Astrocyte (in vitro differentiated cells and primary cell): ENCODE data around the gene BEND6. TPM values are rescaled to one million over a fixed set of nuclear protein-coding genes. Genes with fewer than 3 reads are reported as not detected.

Source experiments
- DNase-seq: peaks from one replicate; pipeline ENCODE4 v3.0.0-alpha.2; 2010; ENCODE audit warnings: low read depth
- FAIRE-seq: peaks from 2 replicates; lab custom pipeline; 2011; peaks lifted over from hg19 to GRCh38; lab: Jason Lieb, UNC
- H2AFZ ChIP-seq: 2 replicates; pipeline ENCODE4 v1.6.0; 2012; ENCODE audit warnings: low read depth, low read length, inconsistent platforms
- H3K27ac ChIP-seq: 2 replicates; pipeline ENCODE4 v1.5.1; 2011; ENCODE audit warnings: low read depth, low read length, inconsistent platforms
- H3K27me3 ChIP-seq: 2 replicates; pipeline ENCODE4 v1.6.0; 2011; ENCODE audit warnings: low read length, inconsistent platforms; ENCODE audit not compliant: insufficient read depth
- H3K36me3 ChIP-seq: 2 replicates; pipeline ENCODE4 v1.5.1; 2011; ENCODE audit warnings: low read length, inconsistent platforms; ENCODE audit not compliant: insufficient read depth
- H3K4me1 ChIP-seq: 2 replicates; pipeline ENCODE4 v1.5.1; 2011; ENCODE audit warnings: low read length, inconsistent platforms; ENCODE audit not compliant: insufficient read depth
- H3K4me2 ChIP-seq: 2 replicates; pipeline ENCODE4 v1.6.0; 2012; ENCODE audit warnings: low read length, inconsistent platforms
- H3K4me3 ChIP-seq: 2 replicates; pipeline ENCODE4 v1.5.1; 2011; ENCODE audit warnings: low read depth, mild to moderate bottlenecking, low read length, inconsistent platforms; ENCODE audit not compliant: insufficient read depth
- H3K79me2 ChIP-seq: 2 replicates; pipeline ENCODE4 v1.6.0; 2012; ENCODE audit warnings: mild to moderate bottlenecking, low read length, inconsistent platforms; ENCODE audit not compliant: insufficient read depth
- H3K9ac ChIP-seq: 2 replicates; pipeline ENCODE4 v1.6.0; 2012; ENCODE audit warnings: mild to moderate bottlenecking, low read length, inconsistent platforms
- H3K9me3 ChIP-seq: 2 replicates; pipeline ENCODE4 v1.5.1; 2012; ENCODE audit warnings: low read depth, mild to moderate bottlenecking, low read length, inconsistent platforms; ENCODE audit not compliant: insufficient read depth
- H4K20me1 ChIP-seq: 2 replicates; pipeline ENCODE4 v1.6.0; 2012; ENCODE audit warnings: low read length, inconsistent platforms; ENCODE audit not compliant: insufficient read depth
- H3K27ac Mint-ChIP-seq: one replicate; pipeline ENCODE4 v1.8.0; 2021; ENCODE audit warnings: mild to moderate bottlenecking, mixed read lengths; ENCODE audit not compliant: unreplicated experiment
- H3K27me3 Mint-ChIP-seq: one replicate; pipeline ENCODE4 v1.8.0; 2021; ENCODE audit warnings: low read depth, mixed read lengths; ENCODE audit not compliant: unreplicated experiment
- H3K36me3 Mint-ChIP-seq: one replicate; pipeline ENCODE4 v1.8.0; 2021; ENCODE audit warnings: low read depth, mixed read lengths; ENCODE audit not compliant: unreplicated experiment
- H3K4me1 Mint-ChIP-seq: one replicate; pipeline ENCODE4 v1.8.0; 2021; ENCODE audit warnings: low read depth, mixed read lengths; ENCODE audit not compliant: unreplicated experiment
- H3K4me3 Mint-ChIP-seq: one replicate; pipeline ENCODE4 v1.8.0; 2021; ENCODE audit warnings: mild to moderate bottlenecking, moderate library complexity, mixed read lengths; ENCODE audit not compliant: unreplicated experiment
- H3K9me3 Mint-ChIP-seq: one replicate; pipeline ENCODE4 v1.8.0; 2021; ENCODE audit warnings: mild to moderate bottlenecking, mixed read lengths; ENCODE audit not compliant: unreplicated experiment
- CTCF ChIP-seq: IDR thresholded peaks from 2 replicates; pipeline ENCODE4 v1.5.1; 2011; ENCODE audit warnings: low read depth, mild to moderate bottlenecking, inconsistent platforms, low read length, moderate library complexity; ENCODE audit not compliant: insufficient read depth
- EZH2 ChIP-seq: IDR thresholded peaks from 2 replicates; pipeline ENCODE4 v1.6.1; 2012; ENCODE audit warnings: mild to moderate bottlenecking, low read length, inconsistent platforms; ENCODE audit not compliant: insufficient read depth
- total RNA-seq: library from RNA; stranded (reverse); gene quantifications from 2 replicates; pipeline ENCODE4 v1.2.1, GENCODE V29; 2021

BEND6 gene
- total RNA-seq, 1 donor from 2014 or later, result 8.3 TPM

GRCh38 chr6:57068061-57068460, 113.2 kb downstream of the BEND6 start:
- Histone ChIP-seq H3K27me3 (no peaks in the 10 kb centered on the region), H3K9ac (peak overlapping the region; percentile 37), H3K79me2 (no peaks in the 10 kb centered on the region), H3K4me1 (peaks cover 13% of the 10 kb centered on the region), H3K27ac (peak overlapping the region; percentile 71), H3K36me3 (peaks cover 3% of the 10 kb centered on the region), H3K4me2 (peak overlapping the region; percentile 24), H2AFZ (no peak overlapping the region), H3K9me3 (no peaks in the 10 kb centered on the region), H3K4me3 (no peak overlapping the region), H4K20me1 (no peaks in the 10 kb centered on the region)
- Mint-ChIP-seq H3K9me3 (no peaks in the 10 kb centered on the region), H3K27ac (no peak overlapping the region), H3K27me3 (no peaks in the 10 kb centered on the region), H3K4me3 (no peak overlapping the region), H3K36me3 (peaks cover 2% of the 10 kb centered on the region), H3K4me1 (peaks cover 9% of the 10 kb centered on the region)
- FAIRE-seq, result peak; percentile 23
- DNase-seq, result peak; percentile 77
- no peak for TF ChIP-seq EZH2
- no peak for TF ChIP-seq CTCF

- H3K27me3 Mint-ChIP-seq, result no peaks in the 10 kb centered on the region
- no peak overlapping the region for H3K27ac Mint-ChIP-seq
- DNase-seq, result no peak
- FAIRE-seq, result no peak
- peaks cover 13% of the 10 kb centered on the region for H3K4me1 ChIP-seq
- H2AFZ ChIP-seq, result no peak overlapping the region
- H3K9me3 Mint-ChIP-seq, result no peaks in the 10 kb centered on the region
- no peaks in the 10 kb centered on the region for H4K20me1 ChIP-seq
- peaks cover 9% of the 10 kb centered on the region for H3K4me1 Mint-ChIP-seq
- H3K36me3 Mint-ChIP-seq, result peaks cover 4% of the 10 kb centered on the region
- H3K27ac ChIP-seq, result peak overlapping the region; percentile 1
- no peaks in the 10 kb centered on the region for H3K9me3 ChIP-seq
- TF ChIP-seq EZH2 (no peak), CTCF (no peak)
- H3K79me2 ChIP-seq, result no peaks in the 10 kb centered on the region
- no peak overlapping the region for H3K9ac ChIP-seq
- H3K27me3 ChIP-seq, result no peaks in the 10 kb centered on the region
- H3K4me3 ChIP-seq, result no peak overlapping the region
- no peak overlapping the region for H3K4me2 ChIP-seq
- H3K4me3 Mint-ChIP-seq, result no peak overlapping the region
- peaks cover 3% of the 10 kb centered on the region for H3K36me3 ChIP-seq
Observed at GRCh38 chr6:57069228-57069627, 114.3 kb downstream of the BEND6 start.

- H2AFZ ChIP-seq, result no peak overlapping the region
- Mint-ChIP-seq H3K4me1 (peaks cover 3% of the 10 kb centered on the region), H3K4me3 (no peak overlapping the region), H3K27ac (no peak overlapping the region), H3K36me3 (peaks cover 4% of the 10 kb centered on the region), H3K27me3 (no peaks in the 10 kb centered on the region), H3K9me3 (no peaks in the 10 kb centered on the region)
- H3K27ac ChIP-seq, result peak overlapping the region; percentile 1
- no peak overlapping the region for H3K9ac ChIP-seq
- no peaks in the 10 kb centered on the region for H4K20me1 ChIP-seq
- no peaks in the 10 kb centered on the region for H3K9me3 ChIP-seq
- H3K4me3 ChIP-seq, result no peak overlapping the region
- H3K79me2 ChIP-seq, result no peaks in the 10 kb centered on the region
- DNase-seq, result no peak
- TF ChIP-seq EZH2 (no peak), CTCF (no peak)
- H3K4me1 ChIP-seq, result peaks cover 9% of the 10 kb centered on the region
- no peak for FAIRE-seq
- no peak overlapping the region for H3K4me2 ChIP-seq
- H3K36me3 ChIP-seq, result peaks cover 3% of the 10 kb centered on the region
- no peaks in the 10 kb centered on the region for H3K27me3 ChIP-seq
Observed at GRCh38 chr6:57069920-57070331, 115.0 kb downstream of the BEND6 start.
